Astrocyte of the spinal cord (primary cell): ENCODE measurements around the gene TFDP2.

Source experiments
- DNase-seq: peaks from one replicate; pipeline ENCODE4 v3.0.0; 2011; ENCODE audit warnings: low read depth, low spot score
- H3K4me3 ChIP-seq: 2 replicates; pipeline ENCODE4 v1.5.1; 2011; ENCODE audit warnings: low read depth, mild to moderate bottlenecking, low read length, moderate library complexity
- in situ Hi-C: cut with HindIII; loops from 2 replicates; pipeline ENCODE4 v1.10.0; 2017; ENCODE audit warnings: low sequenced_read_pairs
- TF ChIP-seq, protein P1 (sequence below): IDR thresholded peaks from 2 replicates; pipeline ENCODE4 v1.5.1; 2012; ENCODE audit warnings: low read depth, mild to moderate bottlenecking, low read length, inconsistent platforms

Gene TFDP2

DNA sequence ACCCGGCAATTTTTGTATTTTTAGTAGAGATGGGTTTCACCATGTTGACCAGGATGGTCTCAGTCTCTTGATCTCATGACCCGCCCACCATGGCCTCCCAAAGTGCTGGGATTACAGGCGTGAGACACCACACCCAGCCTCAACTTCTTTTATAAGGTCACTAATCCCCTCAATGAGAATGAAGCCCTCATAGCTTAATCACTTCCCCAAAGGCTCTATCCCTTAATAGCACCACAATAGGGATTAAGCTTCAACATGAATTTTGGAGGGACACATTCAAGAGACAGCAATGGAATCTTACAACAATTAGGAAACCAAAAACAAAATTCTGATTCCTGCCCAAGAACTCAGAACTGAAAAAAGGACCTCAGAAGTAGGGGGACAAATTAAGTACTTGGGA, 146.1 kb downstream of the TFDP2 start:
- in situ Hi-C loops = no loop called here
- DNase-seq = no peak
- H3K4me3 ChIP-seq = no peak overlapping the region
- TF ChIP-seq, protein P1, sequence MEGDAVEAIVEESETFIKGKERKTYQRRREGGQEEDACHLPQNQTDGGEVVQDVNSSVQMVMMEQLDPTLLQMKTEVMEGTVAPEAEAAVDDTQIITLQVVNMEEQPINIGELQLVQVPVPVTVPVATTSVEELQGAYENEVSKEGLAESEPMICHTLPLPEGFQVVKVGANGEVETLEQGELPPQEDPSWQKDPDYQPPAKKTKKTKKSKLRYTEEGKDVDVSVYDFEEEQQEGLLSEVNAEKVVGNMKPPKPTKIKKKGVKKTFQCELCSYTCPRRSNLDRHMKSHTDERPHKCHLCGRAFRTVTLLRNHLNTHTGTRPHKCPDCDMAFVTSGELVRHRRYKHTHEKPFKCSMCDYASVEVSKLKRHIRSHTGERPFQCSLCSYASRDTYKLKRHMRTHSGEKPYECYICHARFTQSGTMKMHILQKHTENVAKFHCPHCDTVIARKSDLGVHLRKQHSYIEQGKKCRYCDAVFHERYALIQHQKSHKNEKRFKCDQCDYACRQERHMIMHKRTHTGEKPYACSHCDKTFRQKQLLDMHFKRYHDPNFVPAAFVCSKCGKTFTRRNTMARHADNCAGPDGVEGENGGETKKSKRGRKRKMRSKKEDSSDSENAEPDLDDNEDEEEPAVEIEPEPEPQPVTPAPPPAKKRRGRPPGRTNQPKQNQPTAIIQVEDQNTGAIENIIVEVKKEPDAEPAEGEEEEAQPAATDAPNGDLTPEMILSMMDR = no peak

DNA sequence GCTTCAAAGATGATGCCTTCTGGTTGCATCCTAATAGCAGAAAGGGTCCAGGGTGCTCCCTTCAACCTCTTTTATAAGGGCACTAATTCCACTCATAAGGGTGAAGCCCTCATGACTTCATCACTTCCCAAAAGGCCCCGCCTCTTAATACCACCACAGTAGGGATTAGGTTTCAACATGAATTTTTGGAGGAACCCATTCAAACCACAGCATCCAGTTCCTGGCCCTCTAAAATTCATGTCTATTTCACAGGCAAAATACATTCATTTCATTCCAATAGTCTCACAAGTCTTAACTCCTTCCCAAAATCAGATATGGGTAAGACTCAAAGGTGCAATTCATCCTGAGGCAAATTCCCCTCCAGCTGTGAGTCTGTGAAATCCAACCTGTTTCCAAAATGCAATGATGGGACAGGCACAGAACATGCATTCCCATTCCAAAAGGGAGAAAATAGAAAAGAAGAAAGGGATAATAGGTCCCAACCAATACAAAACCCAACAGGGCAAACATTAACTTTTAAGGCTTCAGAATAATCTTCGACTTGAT, 148.9 kb downstream of the TFDP2 start:
- no peak overlapping the region for H3K4me3 ChIP-seq
- in situ Hi-C loops = no loop called here
- peak; percentile 7 for DNase-seq
- TF ChIP-seq, protein P1 = no peak

DNA sequence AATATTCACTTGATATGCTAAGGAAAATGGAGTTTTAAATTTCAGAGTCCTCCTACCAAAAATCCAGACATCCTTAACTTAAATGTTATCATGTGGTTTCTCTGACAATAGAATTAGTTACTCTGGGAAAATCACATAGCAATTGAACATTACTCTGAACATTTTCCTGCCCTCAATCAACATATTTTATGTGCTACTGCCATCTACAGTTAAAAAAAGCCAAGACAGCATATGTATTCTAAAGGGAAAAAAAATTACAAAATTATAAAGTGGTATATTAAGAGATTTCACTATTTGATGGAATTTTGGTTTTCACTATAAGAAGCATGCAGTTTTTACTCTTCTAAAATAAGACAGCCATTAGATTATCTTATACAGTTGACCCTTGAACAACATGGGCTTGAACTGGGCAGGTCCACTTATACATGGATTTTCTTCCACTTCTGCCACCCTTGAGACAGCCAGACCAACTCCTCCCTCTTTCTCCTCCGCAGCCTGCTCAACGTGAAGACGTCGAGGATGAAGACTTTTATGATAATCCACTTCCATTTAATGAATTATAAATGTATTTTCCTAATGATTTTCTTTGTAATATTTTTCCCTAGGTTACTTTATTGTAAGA, 150.6 kb downstream of the TFDP2 start:
- in situ Hi-C loops = no loop called here
- H3K4me3 ChIP-seq = no peak overlapping the region
- peak; percentile 35 for DNase-seq
- TF ChIP-seq, protein P1 = peak; percentile 41

DNA sequence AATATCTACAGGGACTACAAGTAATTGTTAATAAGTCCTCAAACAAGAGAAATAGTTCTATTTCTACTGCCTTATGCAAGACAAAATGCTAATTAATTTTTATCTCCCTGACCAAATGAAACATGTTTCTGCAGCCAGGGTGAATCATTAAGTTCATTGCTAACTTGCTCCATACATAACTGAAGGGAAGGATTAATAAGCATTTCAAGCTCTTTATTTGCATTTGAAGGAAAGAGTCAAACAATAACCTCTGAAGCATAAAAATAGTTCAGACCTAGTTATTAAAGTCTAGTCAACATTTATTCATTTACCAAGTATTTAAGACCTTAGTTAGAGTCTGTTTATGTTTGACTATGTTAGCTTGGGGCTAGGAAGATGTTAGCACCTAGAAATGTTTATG, 152.9 kb downstream of the TFDP2 start:
- H3K4me3 ChIP-seq = no peak overlapping the region
- no peak for DNase-seq
- TF ChIP-seq, protein P1 = no peak
- in situ Hi-C loops = no loop called here

DNA sequence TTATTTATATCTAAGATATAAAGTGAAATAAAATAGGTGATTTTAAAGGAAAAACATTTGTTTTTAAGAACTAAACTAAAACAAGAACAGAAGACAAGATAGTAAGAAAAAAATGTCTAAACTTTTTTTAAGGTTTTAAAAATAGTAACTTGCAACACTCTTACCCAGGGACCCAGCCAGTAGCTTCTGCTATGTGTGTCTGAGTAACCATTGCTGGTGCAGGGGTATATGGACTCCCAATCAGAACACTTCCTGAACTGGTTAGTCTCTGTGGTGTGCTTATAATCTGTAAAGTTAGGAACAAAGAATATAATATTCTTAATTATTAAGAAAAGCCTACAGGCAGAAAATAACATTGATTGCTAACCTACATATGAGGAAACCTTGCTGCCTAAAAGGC, 154.5 kb downstream of the TFDP2 start:
- in situ Hi-C loops = no loop called here
- H3K4me3 ChIP-seq = no peak overlapping the region
- TF ChIP-seq, protein P1 = no peak
- DNase-seq = no peak

DNA sequence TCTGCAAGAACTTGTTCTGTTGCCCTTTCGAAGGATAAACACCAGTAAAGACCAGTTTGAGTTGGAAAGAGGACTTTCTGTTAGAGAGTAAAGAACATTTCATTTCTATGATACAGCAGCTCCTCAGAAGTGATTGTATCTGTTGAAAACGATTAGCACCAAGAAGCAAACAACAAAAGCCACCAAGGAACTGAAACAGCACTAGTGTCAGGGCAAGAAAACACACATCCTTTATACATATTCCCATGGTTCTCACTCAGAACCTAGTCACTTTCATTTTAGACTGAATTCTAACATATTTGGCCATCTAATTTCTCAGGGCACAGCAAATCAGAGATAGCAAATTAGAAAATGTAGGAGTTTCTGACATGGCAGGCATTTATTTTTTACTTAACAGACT, 156.8 kb downstream of the TFDP2 start:
- in situ Hi-C loops = no loop called here
- DNase-seq = no peak
- TF ChIP-seq, protein P1 = no peak

More for the DNA sequence above, 156.8 kb downstream of the TFDP2 start:
- no peak overlapping the region for H3K4me3 ChIP-seq
